AG20443 (cell line): Measurements from ENCODE around the gene RAB7B.
"Not testable (repeated sequence)": the region's sequence is repeated elsewhere in the genome, so short reads cannot be mapped to it uniquely, and the experiment has no call there.

Experiments
- DNase-seq: peaks from one replicate; pipeline ENCODE4 v3.0.0; 2012; ENCODE audit warnings: low spot score, mixed read lengths

The RAB7B gene

GRCh38 chr1:205996641-205997040 lies 6.6 kb downstream of the RAB7B start:
- DNase-seq: not testable (repeated sequence)

DNA sequence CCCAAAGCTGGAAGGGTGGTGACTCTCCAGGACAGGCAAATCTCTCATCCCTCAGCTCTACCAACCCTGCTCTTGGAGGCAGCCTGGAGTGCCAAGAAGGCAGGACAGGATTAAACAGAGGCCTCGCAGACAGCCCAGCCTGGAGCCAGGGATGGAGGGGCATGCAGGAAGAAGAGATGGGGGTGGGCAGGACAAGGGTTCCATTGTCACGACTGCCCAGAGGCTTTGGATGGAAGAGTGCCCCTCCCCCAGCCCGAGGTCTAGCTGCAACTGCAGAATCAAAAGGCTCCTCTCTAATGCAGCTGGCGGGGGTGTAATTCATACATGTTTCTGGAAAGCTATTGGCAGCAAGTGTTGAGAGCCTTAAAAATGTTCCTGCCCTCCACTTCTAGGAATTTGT lies 8.8 kb downstream of the RAB7B start:
- DNase-seq: no peak

DNA sequence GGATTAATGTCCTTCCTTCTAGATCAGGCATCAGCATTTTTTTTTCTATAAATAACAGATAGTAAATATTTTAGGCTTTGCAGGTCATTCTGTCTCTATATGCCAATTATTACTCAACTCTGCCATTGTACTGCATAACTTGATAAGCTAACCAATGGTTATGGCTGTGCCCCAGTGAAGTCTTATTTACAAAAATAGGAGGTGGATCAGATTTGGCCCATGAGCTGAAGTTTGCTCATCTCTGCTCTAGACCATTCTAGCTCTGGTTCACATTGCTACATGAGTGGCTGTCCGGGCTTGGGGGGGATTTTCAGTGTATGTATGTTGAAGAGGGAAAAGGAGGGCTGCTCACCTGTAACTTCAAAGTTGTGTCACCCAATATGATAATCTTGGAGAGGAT lies 10.1 kb downstream of the RAB7B start:
- DNase-seq: no peak

DNA sequence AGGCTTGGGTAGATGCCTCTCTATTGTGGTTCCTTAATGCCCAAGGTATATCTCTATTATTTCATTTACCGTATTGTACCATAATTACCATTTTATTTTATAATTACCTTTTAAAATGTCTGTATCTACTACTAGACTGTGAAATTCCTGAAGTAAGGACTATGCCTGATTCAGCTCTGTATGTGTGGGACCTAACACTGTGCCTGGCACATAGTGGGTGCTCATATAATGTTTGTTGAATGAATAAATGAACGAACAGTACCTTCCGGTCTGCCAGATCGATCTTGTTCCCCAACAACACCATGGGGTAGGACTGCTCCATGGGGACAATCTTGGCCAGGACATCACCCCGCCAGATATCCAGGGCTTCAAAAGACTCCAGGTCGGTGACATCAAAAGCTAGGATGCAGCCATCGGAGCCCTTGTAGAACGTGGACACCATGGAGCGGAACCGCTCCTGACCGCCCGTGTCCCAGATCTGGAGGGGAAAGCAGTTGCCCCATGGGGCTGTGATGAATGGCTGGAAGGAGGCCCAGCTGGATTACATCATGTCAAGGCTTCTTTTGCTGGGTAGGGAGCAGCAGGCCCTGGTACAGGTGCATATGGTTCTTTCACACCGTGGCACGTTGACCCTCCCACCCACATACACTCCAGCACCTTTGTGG lies 10.8 kb downstream of the RAB7B start:
- no peak for DNase-seq

DNA sequence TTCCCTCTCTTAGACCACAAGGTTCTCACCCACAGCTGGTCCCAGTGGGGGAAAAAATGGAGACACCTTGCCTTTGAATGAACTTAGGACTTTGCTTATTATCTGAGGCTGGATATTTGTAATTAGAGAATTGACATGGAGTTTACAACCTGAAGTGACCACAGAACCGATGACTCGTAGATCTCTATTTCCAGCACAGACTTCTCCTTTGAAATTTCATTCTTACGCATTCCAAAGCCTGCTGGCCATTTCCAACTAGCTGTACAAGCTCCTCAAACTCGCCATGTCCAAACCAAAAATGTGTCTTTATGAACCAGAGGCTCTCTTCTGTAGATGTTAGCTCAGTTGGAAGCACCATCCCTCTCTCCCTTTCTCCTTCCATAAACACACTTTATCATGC lies 12.0 kb downstream of the RAB7B start:
- peak; percentile 52 for DNase-seq

DNA sequence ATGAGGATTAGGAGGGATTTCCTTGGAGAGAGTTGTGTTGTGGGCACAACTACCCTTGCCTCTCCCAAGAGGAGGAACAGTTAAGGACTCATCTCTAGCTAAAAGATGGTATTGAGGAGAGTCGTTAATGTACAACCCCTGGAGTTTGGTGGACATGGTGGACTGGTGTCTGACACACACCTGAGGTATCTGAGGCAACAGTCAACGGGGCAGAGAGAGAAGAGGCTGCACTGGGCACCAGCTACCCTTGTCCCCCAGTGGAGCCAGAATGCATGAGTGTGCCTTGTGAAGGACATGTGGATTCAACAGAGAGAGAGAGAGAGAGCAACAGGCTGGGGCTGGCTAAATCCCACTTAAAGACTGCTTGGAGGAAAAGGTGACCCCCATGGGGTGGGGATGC lies 13.0 kb downstream of the RAB7B start:
- DNase-seq: no peak

DNA sequence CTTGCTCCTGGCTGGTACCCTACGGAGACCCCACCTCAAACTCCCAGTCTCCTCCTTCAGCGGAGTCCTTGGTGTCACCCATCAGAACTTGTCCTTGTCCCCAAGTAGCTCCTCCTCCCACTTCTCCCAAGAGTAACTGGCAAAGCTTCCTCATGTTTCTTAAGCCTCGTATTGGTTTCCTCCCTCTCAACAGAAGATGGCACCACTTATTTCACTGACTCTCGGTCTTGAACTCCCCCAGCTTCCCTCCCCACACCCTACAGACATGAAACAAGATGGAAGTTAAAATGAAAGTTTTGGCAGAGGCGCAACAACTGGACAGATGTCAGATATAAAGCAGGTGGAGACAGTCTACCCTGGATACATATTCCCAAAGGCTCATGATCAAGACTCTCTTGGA lies 13.4 kb downstream of the RAB7B start:
- DNase-seq: no peak

- DNase-seq: no peak
These were observed 14.6 kb downstream of the RAB7B start for GRCh38 chr1:205988585-205988995.

DNA sequence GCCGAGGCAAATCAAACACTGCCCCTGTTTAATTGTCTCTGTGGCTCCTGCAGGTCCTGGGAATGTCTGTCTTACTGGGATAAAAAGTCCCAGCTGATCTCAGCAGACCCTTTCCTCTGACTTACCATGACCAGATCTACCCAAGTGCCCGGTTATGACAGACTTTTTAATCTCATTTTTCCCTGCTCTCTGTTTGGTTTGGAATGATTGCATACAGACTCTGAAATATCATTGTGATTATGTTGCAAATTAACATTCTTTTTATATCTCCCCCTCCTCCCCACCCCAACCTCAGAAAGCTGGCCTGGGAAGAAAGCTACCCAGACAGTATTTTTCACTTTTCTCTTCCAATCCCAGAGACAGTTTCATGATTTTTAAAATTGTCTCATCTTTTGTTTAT lies 16.3 kb downstream of the RAB7B start:
- DNase-seq: no peak

DNA sequence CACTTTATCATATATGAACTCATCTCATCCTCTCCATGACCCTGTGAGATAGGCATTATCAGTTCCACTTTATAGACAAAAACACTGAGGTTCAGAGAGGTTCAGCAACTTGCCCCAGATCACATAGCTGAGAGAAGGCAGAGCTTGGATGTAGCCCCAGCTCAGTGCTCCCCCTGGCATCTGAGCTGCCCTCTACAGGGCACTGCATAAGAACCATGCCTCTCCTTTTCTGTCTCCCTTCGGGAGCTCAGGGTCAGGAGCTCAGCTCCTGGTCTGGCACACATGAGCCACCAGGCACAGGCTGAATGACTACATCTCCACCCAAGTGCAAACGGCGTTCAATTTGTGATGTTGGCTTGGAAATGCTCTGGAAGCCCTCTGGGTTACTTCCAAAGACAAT lies 16.9 kb downstream of the RAB7B start:
- no peak for DNase-seq

GRCh38 chr1:205985330-205986005 lies 17.7 kb downstream of the RAB7B start:
- no peak for DNase-seq

- peak; percentile 86 for DNase-seq
These were observed 19.1 kb downstream of the RAB7B start for GRCh38 chr1:205983925-205984725.

DNA sequence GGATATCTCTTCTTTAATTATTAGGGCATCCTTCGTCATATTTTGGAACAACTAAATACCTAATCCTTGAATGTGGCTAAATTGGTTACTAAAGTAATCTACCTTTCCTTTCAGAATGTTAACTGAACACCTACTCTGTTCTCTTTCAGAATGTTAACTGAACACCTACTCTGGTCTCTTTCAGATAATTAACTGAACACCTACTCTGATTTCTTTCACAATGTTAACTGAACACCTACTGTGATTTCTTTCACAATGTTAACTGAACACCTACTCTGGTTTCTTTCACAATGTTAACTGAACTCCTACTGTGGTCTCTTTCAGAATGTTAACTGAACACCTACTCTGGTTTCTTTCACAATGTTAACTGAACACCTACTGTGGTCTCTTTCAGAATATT lies 21.9 kb downstream of the RAB7B start:
- DNase-seq: no peak

DNA sequence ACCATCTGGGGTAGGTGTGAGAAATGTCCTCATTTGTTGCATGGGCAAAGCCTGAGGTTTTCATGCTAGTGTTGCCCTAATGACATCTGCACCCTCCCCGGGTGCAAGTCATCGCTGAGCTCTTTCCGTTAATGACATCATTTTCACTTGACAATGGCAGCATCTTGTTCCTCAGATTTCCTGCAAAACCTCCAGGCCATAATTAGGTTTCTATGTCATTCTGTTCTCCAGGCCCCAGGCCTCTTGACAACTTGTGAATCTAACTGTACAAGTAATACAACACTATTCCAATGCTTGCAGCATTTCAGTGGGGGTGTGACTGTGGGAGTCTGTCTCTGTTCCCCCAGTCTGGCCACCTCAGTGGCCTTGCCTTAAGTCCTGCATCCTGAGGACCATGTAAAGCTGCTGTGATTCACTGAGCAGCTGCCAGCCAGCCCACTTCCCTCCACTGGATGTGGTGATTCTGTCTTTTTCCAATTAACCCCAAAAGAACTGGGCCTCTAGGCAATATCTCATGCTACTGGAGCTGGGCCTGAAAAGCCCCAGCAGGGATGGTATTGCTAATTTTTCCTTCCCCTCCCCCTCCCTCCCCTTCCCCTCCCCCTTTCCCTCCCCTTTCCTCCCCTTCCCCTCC lies 22.8 kb downstream of the RAB7B start:
- no peak for DNase-seq

DNA sequence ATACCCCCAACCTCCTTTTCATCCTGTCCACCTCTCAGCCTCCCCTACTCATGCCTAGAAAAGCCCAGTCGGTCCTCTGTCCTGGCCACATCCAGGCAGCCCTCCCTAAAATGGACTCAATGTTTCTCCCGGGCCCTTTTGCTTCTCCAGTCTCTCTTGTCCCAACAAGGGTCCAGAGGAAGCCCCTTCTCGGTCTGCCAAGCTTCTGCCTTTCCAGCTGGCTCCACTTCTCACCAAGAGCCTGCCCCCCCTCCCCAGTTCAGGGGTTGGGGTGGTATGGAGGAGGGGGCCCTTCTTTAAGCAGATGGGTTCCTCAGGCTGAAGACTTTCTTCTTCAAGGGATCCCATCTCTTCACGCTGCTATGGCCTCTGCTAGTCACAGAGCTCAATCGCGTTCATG lies 23.9 kb downstream of the RAB7B start:
- no peak for DNase-seq

- DNase-seq: no peak
These were observed 24.5 kb downstream of the RAB7B start for GRCh38 chr1:205978676-205979075.

DNA sequence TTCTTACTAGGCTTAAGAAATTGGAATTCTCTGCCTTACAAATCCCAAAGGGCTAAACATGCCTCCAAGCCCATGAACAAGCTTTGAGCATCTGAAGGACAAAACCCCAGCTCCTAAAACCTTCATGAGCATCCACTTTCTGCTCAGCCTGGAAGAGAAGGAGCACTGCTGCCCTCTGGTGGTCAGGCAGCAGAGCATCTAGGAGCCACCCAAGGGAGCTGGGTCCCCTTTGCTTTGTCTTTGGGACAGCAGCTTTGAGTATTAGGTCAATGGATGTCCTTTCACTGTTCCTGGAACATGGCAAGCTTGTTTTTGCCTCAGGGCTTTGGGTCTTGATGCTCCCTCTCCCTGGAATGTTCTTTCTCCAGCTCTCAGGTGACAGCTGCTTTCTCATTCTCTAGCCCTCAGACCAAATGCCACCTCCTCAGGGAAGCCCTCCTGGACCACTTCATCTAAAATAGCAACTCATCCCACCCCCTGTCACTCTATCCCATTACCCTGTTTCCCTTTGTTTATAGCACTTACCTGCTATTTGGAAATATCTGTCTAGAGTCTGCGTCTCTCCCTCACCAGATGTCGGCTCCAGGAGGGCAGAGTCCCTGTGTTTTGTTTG lies 25.7 kb downstream of the RAB7B start:
- DNase-seq: peak; percentile 86

DNA sequence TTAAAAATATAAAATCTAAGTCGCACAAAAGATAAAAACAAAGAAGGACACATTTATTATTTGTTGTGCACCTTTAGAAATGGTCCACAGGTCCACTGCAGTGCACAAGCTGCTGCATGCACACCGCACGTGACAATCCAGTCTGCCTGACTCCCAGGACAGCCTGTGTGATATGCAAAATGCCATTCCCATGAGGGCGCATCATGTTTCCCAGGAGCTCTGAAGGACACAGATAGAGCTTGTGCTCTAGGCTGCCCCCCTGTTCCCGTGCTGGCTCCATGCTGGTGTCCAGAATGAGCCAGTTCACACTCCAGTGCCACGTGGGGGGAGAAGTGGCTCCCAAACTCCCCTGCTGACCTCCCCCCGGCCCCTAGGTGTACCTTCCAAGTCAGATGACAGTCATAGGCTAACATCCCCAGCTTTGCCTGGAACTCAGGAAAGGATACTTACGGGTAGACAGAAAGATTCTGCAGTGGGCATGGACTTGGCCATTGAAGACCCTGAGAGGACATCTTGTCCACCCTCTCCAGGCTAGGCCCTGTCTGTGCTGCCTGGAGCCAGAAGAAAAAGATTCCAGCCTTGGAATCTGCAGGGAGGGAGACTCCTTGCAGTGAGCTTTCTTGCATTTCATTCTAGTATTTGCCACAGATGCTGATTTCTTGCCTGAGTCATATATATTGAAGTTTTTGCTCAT lies 26.3 kb downstream of the RAB7B start:
- no peak for DNase-seq

GRCh38 chr1:205976036-205976435 lies 27.2 kb downstream of the RAB7B start:
- no peak for DNase-seq

DNA sequence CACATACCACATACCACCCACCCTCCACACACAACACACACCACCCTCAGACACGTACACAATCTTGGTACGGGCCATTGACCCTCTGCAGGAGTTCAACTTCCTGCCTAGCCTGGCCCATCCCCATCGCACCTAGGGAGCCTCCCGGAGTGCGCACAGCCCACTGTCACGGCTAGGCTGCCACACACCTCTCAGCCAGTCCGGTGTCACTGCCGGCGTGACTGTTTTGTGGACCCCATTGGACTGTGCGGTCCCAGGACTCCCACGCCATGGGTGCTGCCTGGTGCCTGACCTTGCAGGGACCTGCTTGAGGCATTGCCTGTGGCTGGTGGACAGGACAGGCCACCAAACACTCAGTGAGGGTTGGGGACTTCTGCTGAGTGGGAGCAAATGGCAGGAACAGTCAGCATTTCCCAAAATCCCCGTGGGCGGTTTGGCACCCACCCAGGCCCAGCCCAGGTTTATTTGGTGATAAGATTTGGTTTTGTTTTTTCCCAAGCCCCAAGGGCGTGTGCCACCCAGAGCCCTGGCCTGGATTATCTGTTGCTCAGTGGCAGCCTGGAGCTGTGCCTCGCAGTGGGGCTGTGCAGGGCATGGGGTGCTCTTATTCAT lies 27.7 kb downstream of the RAB7B start:
- DNase-seq: no peak

DNA sequence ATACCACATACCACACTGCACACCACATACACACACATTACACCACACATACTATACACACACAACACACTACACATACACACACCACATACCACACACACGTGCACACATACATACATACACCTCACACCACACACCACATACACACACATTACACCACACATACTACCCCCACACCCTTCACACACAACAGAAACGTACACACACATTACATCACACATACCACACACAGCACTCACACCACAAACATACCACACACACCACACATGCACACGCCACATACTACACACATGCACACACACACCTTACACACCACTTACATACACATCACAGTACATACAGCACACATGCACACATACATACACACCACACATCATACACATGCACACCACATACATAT lies 28.5 kb downstream of the RAB7B start:
- DNase-seq: no peak
